A549 (cell line): ENCODE measurements around the gene CFAP73. TPM values are rescaled to one million over a fixed set of nuclear protein-coding genes. Genes with fewer than 3 reads are reported as not detected.

Experiments used
- ATAC-seq, 2 experiments: fragments of 200-7000 bp in 1 of 2; fragments of >200 bp in 1 of 2; cut with Nextera tagmentation in 1 of 2; cut with Tn5 transposase in 1 of 2; 3 replicates each; pipeline versions ENCODE4 v1.8.0 to v1.9.1; 2018 to 2020; ENCODE audit warnings: mild to moderate bottlenecking in 1 of 2, moderate library complexity in 1 of 2
- CTCF ChIA-PET: fragments of 300-600 bp; sonication (Branson Sonifier 250); formaldehyde crosslinking; extraction: SDS; loops from one replicate; lab custom pipeline; 2021; ENCODE audit warnings: antibody characterized with exemption, inconsistent platforms; lab: Yijun Ruan, JAX
- POLR2A ChIA-PET: fragments of 350-600 bp; formaldehyde crosslinking; extraction: SDS; loops from one replicate; lab custom pipeline; 2021; ENCODE audit warnings: antibody characterized with exemption, inconsistent platforms; lab: Yijun Ruan, JAX
- DNase-seq, 2 experiments: peaks; one replicate each; pipeline versions ENCODE4 v3.0.0 to v3.0.0-alpha.2; 2011 to 2016; ENCODE audit warnings: low read depth in 1 of 2, low spot score in 1 of 2
- FAIRE-seq: peaks from 2 replicates; lab custom pipeline; 2011; peaks lifted over from hg19 to GRCh38; lab: Jason Lieb, UNC
- H3K27ac ChIP-seq, 2 experiments: fragments of >200 bp; sonication (Bioruptor Twin); formaldehyde crosslinking; 3 replicates each; pipeline ENCODE4 v1.5.1; 2016 to 2017
- H3K4me1 ChIP-seq: fragments of >200 bp; sonication (Bioruptor Twin); formaldehyde crosslinking; 3 replicates; pipeline ENCODE4 v1.6.1; 2016
- H3K4me2 ChIP-seq: fragments of >200 bp; sonication (Bioruptor Twin); formaldehyde crosslinking; 3 replicates; pipeline ENCODE4 v1.6.1; 2016
- H3K4me3 ChIP-seq: fragments of >200 bp; sonication (Bioruptor Twin); formaldehyde crosslinking; 3 replicates; pipeline ENCODE4 v1.5.1; 2016
- H3K9me3 ChIP-seq: fragments of >200 bp; sonication (Bioruptor Twin); formaldehyde crosslinking; 3 replicates; pipeline ENCODE4 v1.6.1; 2016
- BHLHE40 ChIP-seq: IDR thresholded peaks from 2 replicates; pipeline ENCODE4 v1.6.1; 2012; ENCODE audit warnings: low read depth, low read length, inconsistent platforms
- CHD2 ChIP-seq: fragments of 150-350 bp; IDR thresholded peaks from 2 replicates; pipeline ENCODE4 v1.6.1; 2014; ENCODE audit warnings: low read length; ENCODE audit not compliant: partially characterized antibody
- CHD4 ChIP-seq: fragments of 200-600 bp; sonication (generic); IDR thresholded peaks from 2 replicates; pipeline ENCODE4 v1.6.1; 2016; ENCODE audit warnings: antibody characterized with exemption, mild to moderate bottlenecking, borderline replicate concordance
- CTCF ChIP-seq: fragments of >200 bp; sonication (Bioruptor Twin); formaldehyde crosslinking; IDR thresholded peaks from 3 replicates; pipeline ENCODE4 v1.5.1; 2016
- EHMT2 ChIP-seq: fragments of 200-600 bp; sonication (generic); IDR thresholded peaks from 2 replicates; pipeline ENCODE4 v1.6.1; 2016; ENCODE audit warnings: antibody characterized with exemption, low read depth, mild to moderate bottlenecking, moderate library complexity
- ESRRA ChIP-seq: fragments of 150-350 bp; IDR thresholded peaks from 2 replicates; pipeline ENCODE4 v1.6.1; 2014; ENCODE audit warnings: mild to moderate bottlenecking, low read length, borderline replicate concordance
- HDAC2 ChIP-seq: fragments of 200-600 bp; sonication (generic); IDR thresholded peaks from 2 replicates; pipeline ENCODE4 v1.6.1; 2016
- HEYL ChIP-seq: fragments of 250-450 bp; sonication (Bioruptor Pico); IDR thresholded peaks from 2 replicates; pipeline ENCODE4 v1.8.0; 2021; ENCODE audit warnings: mild to moderate bottlenecking, moderate library complexity
- HMGXB4 ChIP-seq: fragments of 250-450 bp; sonication (Bioruptor Pico); IDR thresholded peaks from 2 replicates; pipeline ENCODE4 v1.5.0; 2021; ENCODE audit warnings: mild to moderate bottlenecking, moderate library complexity, borderline replicate concordance
- HOXB13 ChIP-seq: fragments of 250-450 bp; sonication (Bioruptor Pico); IDR thresholded peaks from 2 replicates; pipeline ENCODE4 v1.5.0; 2020; ENCODE audit warnings: low read depth, mild to moderate bottlenecking, moderate library complexity
- HOXB5 ChIP-seq: fragments of 250-450 bp; sonication (Bioruptor Pico); IDR thresholded peaks from 2 replicates; pipeline ENCODE4 v1.5.0; 2020; ENCODE audit warnings: mild to moderate bottlenecking, moderate library complexity
- JUN ChIP-seq, 2 experiments: fragments of >200 bp; sonication (Bioruptor Twin); formaldehyde crosslinking; IDR thresholded peaks; 2 replicates in 1 of 2; 3 replicates in 1 of 2; pipeline ENCODE4 v1.6.1; 2016 to 2017
- JUNB ChIP-seq: fragments of >200 bp; sonication (Bioruptor Twin); formaldehyde crosslinking; IDR thresholded peaks from 2 replicates; pipeline ENCODE4 v1.6.1; 2016
- KDM1A ChIP-seq: fragments of 200-600 bp; sonication (generic); IDR thresholded peaks from 2 replicates; pipeline ENCODE4 v1.6.1; 2016; ENCODE audit warnings: low read depth, mild to moderate bottlenecking
- MAFK ChIP-seq: fragments of 450-650 bp; IDR thresholded peaks from 2 replicates; pipeline ENCODE4 v1.6.1; 2014; ENCODE audit not compliant: partially characterized antibody
- MAX ChIP-seq: IDR thresholded peaks from 2 replicates; pipeline ENCODE4 v1.6.1; 2012
- NFE2L2 ChIP-seq: fragments of 150-350 bp; conservative IDR thresholded peaks from 2 replicates; pipeline ENCODE4 v1.6.1; 2014; ENCODE audit warnings: low read length
- PHF8 ChIP-seq: fragments of 200-600 bp; sonication (generic); IDR thresholded peaks from 2 replicates; pipeline ENCODE4 v1.6.1; 2016; ENCODE audit warnings: low read depth, mild to moderate bottlenecking, antibody characterized with exemption, moderate library complexity, borderline replicate concordance
- RCOR1 ChIP-seq: fragments of 150-350 bp; IDR thresholded peaks from 2 replicates; pipeline ENCODE4 v1.6.1; 2014; ENCODE audit warnings: antibody characterized with exemption, low read length, low read depth
- RNF2 ChIP-seq: fragments of 200-600 bp; sonication (generic); IDR thresholded peaks from 2 replicates; pipeline ENCODE4 v1.6.1; 2016; ENCODE audit warnings: low read depth, mild to moderate bottlenecking, antibody characterized with exemption, moderate library complexity, borderline replicate concordance
- USF2 ChIP-seq: fragments of 450-650 bp; IDR thresholded peaks from 2 replicates; pipeline ENCODE4 v1.6.1; 2014; ENCODE audit warnings: antibody characterized with exemption
- ZFP36 ChIP-seq: fragments of 450-650 bp; IDR thresholded peaks from 2 replicates; pipeline ENCODE4 v1.6.1; 2014; ENCODE audit warnings: borderline replicate concordance; ENCODE audit not compliant: partially characterized antibody
- ZNF302 ChIP-seq: fragments of 250-450 bp; sonication (Bioruptor Pico); IDR thresholded peaks from 2 replicates; pipeline ENCODE4 v1.9.0; 2021; ENCODE audit warnings: inconsistent platforms, mild to moderate bottlenecking, moderate library complexity
- WGBS: methylation state at CpG from one replicate; pipeline ENCODE4 v1.1.6; 2017; ENCODE audit errors: missing lambda C conversion rate; 5-methylcytosine and 5-hydroxymethylcytosine counted together
- polyA plus RNA-seq, 4 experiments: library from polyadenylated mRNA; depleted of rRNA in 3 of 4; stranded (reverse); fragments of >200 nt; fragmentation: RNase III in 1 of 4; extraction: RNeasy Plus Mini Kit Qiagen cat#74134 plus additional on column Dnase treatment in 1 of 4; gene quantifications; 2 replicates in 3 of 4; 3 replicates in 1 of 4; pipeline ENCODE4 v1.2.3, GENCODE V29; 2011 to 2017

CFAP73 gene
- polyA plus RNA-seq, 2 of the 4 experiments (the other 2 are of a cell fraction): 0.05 TPM; not detected in 1

- Histone ChIP-seq H3K9me3 (no peaks in the 10 kb centered on the region), H3K27ac (no peak overlapping the region), H3K4me2 (no peak overlapping the region), H3K4me1 (no peaks in the 10 kb centered on the region; the same call in 2 of the 3 replicates), H3K4me3 (no peak overlapping the region)
- FAIRE-seq: no peak
- POLR2A ChIA-PET: no interaction called here
- WGBS: 94% methylated on average over 9 of the region's 10 CpGs
- no peak for ATAC-seq
- TF ChIP-seq ZNF302 (no peak), HDAC2 (no peak), CHD2 (no peak), HEYL (CRISPR knock-in tag) (no peak), JUNB (no peak), EHMT2 (no peak), USF2 (no peak), MAX (no peak), CTCF (no peak), ZFP36 (no peak), ESRRA (no peak), CHD4 (no peak), RCOR1 (no peak), NFE2L2 (no peak), MAFK (no peak), PHF8 (no peak)
- DNase-seq: no peak
- CTCF ChIA-PET: interaction anchor here (0.7 to 1.3 kb wide), 5 partner anchors 10 to 119 kb away, joined by 3 to 5 read pairs (median 3); no protein-coding TSS in a partner anchor
These were observed 18.3 kb downstream of the CFAP73 start for GRCh38 chr12:113167868-113168267.

GRCh38 chr12:113169697-113170096 lies 20.2 kb downstream of the CFAP73 start:
- TF ChIP-seq JUN (IDR thresholded peaks at IDR 0.05): no peak
- no peak for TF ChIP-seq BHLHE40
- no peak for TF ChIP-seq RCOR1
- no peak for TF ChIP-seq HOXB13 (CRISPR knock-in tag)
- TF ChIP-seq KDM1A: no peak
- TF ChIP-seq CHD4: no peak
- TF ChIP-seq HOXB5 (CRISPR knock-in tag): no peak
- no peak for TF ChIP-seq HMGXB4 (CRISPR knock-in tag)
- TF ChIP-seq RNF2: no peak
- no peak for TF ChIP-seq HDAC2
- no peak overlapping the region for H3K4me3 ChIP-seq
- ChIA-PET POLR2A (no interaction called here), CTCF (interaction anchor here (1.0 to 7.8 kb wide), 3 partner anchors 9 to 120 kb away, joined by 3 to 82 read pairs (median 4); no protein-coding TSS in a partner anchor)
- no peak for FAIRE-seq
- no peak overlapping the region for H3K4me2 ChIP-seq
- no peak overlapping the region for H3K27ac ChIP-seq
- ATAC-seq: no peak
- H3K4me1 ChIP-seq: no peaks in the 10 kb centered on the region
- H3K9me3 ChIP-seq: no peaks in the 10 kb centered on the region
- DNase-seq: no peak
- WGBS: 91% methylated on average over 13 of the region's 13 CpGs
